HG02759 (cell line): Measurements from ENCODE around the gene SPON1.
"Not testable (repeated sequence)": the region's sequence is repeated elsewhere in the genome, so short reads cannot be mapped to it uniquely, and the experiment has no call there.

Source experiments
- ATAC-seq: cut with Tn5 transposase; IDR thresholded peaks from one replicate; pipeline ENCODE4 v1.9.1; 2021; ENCODE audit warnings: mild to moderate bottlenecking, moderate library complexity; ENCODE audit not compliant: unreplicated experiment

Gene SPON1

GRCh38 chr11:14173679-14174078, 211.2 kb downstream of the SPON1 start:
- not testable (repeated sequence) for ATAC-seq

DNA sequence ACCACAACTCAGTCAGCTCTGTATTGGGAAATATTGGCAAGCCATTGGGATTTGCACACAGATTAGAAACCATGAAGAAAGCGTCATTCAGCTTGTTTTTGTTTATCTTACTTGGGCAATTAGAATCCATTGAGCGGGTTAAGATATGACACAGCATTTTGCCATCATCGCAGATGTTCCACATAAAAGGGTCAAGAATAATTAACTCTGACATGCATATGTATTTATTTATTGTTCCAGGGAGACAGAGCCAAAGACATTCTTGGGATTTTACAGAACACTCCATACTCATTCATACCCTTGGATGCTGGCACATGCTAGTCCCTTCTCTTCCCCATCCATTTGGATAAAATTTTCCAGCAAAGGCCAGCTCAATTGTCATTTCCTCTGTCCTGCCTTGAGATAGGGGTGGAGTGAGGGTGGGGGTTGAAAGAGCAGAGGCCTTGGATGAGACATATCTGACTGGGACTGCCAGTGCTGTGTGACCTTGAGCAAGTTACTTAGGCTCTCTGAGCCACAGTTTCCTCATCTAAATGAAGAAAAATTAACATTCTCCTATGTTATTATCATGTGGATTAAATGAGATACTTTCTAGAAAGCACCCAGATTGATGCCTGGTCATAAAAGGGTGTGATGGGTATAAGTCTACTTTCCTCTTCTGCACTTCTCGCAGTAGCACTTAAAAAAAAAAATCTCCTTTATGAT, 216.7 kb downstream of the SPON1 start:
- no peak for ATAC-seq

DNA sequence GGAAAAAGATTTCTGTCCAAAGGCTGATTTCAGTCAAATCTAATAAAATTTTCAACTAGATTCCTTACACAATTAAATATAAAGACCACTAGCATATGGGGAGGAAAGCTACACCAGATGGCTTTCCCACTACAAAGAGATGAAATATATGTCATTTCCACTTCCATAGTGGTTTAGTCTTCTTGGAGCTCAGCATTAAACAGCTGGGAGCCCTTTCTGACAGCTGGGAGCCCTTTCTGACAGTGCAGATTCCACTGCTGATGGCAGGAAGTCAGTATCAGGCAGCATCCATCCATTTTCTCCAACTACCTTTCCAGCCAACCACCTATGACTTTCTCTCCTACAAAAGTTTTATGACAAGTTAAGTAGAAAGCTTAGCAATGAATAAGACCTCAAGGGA, 218.6 kb downstream of the SPON1 start:
- no peak for ATAC-seq

GRCh38 chr11:14182833-14183364, 220.4 kb downstream of the SPON1 start:
- ATAC-seq: no peak

DNA sequence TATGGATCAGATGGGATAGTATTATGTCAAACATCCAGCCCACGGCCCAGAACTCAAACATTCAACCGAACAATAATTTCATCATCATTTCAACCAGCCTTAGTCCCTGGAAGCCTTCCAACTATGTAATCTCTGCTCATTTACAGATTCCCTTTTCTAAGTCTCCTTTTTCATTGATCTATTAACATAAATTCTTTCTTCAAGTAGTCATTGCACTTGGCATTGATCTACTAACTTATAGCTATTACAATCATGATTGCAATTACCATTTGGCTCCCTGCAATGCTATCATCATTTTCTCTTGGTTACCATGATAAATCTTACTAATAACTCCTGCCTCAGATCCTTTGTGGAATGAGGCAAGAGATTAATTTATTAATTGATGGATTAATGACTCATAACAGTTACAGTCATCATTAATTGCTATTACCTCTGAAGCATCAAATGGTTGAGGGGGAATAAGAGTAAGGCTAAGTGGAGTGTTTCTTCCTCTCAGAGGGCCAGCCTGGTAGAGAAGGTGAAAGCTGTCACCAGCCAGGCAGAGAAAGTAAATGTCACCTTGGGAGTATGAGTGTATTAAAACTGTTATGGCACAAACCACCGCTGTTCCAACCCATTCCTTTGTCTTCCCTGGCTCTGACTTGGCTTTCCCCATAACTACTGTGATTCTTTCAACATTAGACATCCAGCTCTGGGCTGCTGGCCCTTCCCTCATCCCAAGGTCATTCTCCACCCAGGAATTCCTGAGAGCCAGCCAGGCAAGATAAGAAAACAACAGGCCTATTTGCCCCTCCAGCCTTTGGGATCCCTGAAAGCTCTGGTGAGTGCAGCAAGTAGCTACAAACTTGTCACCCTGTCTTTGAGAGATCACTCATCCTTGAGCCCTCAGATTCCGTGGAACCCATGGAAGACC, 221.8 kb downstream of the SPON1 start:
- no peak for ATAC-seq

- no peak for ATAC-seq
Observed at GRCh38 chr11:14185461-14185860, 222.9 kb downstream of the SPON1 start.

DNA sequence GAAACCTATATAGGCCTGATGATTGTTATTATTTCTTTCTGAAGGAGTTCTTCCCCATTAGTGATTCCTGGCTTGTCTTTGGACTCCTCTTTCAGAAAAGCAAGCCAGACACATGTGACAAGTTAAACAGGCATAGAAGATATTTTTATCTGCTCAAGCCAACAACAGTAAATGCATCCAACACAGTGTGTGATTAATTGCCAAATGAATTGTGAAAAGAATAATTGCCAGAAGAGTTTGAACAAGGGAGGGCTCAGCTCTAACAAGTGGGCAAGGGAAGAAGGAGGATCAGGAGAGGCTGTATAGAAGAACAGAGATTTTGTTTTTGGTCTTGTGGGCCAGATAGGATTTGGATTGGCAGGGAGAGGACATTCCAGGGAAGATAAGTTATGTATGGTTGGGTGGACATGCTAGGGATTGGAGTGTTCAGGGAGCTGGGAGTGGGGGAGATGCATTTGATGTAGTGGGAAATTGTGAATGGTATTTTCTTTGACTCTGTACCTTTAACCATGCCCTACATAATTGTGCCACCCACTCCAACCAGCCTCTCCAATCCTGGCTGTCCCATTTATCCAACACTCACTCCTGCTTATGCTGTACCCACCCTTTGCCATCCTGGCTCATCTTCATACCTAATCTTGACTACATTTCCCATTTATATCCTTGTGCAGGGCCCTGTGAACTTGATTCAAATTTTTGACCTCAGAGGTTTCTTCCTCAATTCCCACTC, 223.7 kb downstream of the SPON1 start:
- no peak for ATAC-seq

DNA sequence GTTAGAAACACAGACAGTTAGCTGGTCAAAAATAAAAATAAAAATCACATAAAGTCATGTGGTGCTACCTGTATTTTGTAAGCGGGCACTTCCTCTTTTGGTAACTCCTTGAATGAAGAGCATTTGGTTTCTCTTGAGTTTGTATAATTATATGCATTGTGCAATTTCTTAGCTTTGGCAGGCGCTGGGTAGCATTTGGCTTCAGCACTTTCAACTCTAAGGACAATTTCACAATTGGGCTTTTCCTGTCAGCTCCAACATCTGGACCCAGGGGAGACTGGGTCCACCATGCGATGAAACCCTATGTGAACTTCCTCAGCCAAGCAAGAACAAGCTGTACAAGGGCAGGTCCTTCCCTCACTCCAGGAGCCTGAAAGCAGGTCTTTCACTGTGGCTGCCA, 227.4 kb downstream of the SPON1 start:
- ATAC-seq: no peak

DNA sequence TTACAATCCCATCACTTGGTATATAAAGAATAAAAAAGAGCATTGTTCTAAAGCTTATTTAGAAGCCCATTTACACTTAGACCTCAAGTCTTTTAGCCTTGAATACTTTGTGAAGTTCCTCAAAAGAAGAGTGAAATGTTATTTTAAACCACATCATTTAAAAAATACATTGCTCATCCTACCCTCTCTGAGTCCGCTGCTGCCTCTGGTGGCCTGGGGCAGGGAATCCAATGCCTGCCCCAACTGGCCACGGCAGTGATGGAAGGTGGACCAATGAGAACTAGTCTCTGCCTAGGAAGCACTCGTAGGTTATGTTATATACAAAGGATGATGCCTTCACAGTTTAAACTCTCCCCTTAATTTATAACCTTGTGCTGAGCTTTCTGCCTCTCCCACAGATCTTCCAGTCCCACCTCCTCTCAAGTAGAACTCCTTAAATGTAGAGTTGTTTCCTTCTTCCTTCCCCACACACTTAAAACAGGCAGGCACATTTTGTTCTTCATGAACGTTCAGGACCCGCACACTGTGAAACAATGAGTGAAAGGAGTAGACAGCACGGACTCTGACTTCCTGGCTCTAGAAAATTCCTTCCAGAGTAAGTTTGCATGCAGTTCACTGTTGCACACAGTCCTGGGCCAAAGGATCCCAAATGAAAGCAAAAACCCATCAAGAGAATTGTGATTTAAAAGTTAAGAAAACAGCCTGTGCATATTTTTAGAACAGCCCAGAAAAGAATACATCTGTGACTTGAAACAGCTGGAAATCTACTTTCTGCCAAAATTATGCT, 228.7 kb downstream of the SPON1 start:
- no peak for ATAC-seq

DNA sequence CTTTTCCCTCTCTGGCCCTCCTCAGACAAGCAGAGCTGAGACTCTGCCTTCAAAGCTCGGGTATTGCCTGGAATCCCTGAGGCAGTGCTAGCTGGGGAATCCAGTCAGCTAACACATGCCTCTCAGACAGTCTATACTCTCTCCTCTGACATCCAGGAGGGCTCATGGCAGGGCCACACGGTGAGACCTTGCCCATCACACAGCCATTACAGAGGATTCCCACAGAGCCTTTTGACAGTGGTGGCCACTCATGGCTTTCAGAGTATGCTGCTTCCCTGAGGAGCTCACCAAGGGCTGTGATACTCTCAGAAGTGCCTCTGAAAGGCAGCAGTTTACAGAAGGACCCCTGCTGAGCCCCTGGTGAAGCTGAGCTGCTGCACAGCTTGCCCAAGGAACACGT, 231.1 kb downstream of the SPON1 start:
- ATAC-seq: no peak

DNA sequence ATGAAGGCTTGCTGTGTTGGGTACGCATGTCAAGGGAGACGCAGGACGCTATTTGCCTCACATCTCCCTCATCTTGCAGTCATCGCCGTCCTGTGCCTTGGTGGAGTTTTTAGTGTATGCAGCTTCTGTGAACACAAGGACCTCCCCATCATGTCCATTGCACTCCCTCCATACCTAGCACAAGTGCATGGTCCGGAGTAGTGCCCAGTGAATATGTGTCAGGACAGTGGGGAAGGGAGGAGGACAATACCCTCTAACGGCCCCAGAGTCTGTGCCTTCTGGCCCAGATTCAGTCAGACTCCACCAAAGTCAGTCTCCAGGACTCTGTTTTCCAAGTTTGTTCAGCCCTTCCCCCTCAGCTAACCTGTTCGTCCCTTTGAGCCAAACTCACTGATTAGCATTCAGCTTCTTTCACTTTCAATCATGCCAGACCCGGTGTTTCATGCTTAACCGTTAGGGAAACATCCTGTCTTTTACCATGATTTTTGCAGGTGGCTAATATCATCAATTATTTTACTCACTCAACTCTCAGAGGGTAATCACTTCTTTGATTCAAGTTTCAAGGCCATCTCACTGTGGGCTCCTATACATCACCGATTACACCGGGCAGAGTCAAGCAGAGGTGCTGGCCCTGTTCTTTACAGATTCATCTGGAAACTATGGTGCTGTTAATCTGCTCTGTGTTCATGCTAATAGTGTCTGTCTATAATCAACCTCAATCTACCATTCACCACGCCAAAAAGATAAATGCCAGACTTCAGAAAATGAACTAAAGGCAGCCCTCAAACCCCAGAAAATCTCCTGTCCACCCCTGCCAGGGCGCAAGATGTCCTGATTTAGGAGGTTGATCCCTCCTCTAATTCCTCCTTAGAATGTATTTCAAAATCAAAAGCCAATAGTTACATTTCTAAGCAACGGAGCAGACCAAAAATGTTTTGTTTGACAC, 240.0 kb downstream of the SPON1 start:
- ATAC-seq: no peak

DNA sequence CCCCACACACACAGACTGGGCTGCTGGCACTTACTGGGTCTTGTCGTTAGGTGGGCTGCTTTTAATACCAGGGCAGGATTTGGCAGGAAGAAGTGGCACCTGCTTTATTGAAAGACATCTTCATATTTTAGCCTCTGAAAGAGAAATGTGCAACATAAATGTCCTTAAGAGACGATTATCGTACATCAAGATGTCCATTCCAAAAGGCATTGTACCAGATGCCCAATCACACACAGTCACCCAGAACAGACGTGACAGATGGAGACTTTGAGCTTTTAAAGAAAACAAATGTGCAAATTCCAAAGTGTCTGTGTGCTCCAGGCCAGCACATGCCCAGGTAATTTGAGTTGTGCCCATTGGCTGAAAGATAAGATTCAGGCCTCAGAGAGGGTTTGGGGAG, 240.8 kb downstream of the SPON1 start:
- no peak for ATAC-seq

DNA sequence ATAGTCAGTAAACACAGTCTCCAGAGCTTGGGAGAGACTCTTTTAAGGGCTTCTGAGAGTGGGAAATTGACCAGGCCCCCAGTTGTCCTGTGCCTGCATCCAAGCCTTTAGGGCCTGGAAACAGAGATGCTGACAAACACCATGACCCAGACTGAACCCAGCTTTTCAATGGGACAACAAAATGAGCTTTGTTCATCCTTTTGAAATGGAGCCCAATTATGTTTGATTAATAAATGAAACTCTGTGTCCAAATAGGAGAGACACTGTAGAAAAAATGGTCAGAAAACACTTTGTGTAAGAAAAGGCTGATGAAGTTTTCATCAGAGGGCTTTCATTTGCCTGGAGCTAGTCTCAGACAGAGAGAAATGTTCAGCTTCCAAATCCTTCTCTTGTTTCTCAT, 250.5 kb downstream of the SPON1 start:
- no peak for ATAC-seq

GRCh38 chr11:14218728-14219127, 256.2 kb downstream of the SPON1 start:
- ATAC-seq: no peak

DNA sequence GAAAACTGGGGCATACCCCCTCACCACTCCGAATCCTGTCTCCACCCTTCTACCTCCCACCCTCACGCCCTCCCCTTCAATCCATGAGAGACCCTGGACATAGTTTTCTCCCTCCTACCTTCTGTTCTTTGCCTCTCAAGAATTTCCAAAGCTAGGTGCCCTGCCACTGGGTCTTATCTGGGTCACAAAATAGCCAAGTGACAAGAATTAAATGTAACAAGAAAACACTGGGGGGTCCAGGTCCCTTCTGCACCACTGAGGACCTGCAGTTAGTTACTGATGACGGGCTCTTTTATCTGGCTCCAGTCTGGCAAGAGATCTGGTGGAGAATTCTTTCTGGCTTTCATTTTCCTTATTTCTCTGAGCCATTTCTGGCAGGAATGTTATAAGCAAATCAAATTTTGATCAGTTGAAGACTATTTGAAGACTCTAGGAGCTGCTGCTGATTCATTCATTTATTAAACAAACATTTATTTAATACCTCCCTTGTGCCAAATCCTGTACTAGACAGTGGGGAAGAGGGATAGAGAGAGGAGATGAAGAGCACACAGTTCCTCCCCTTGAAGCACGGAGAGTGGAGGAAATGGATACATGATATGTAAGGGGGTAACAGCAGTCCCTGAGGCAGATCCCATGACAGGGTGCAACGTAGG, 261.2 kb downstream of the SPON1 start:
- ATAC-seq: no peak

- ATAC-seq: no peak
Observed at GRCh38 chr11:14224395-14224794, 261.9 kb downstream of the SPON1 start.

DNA sequence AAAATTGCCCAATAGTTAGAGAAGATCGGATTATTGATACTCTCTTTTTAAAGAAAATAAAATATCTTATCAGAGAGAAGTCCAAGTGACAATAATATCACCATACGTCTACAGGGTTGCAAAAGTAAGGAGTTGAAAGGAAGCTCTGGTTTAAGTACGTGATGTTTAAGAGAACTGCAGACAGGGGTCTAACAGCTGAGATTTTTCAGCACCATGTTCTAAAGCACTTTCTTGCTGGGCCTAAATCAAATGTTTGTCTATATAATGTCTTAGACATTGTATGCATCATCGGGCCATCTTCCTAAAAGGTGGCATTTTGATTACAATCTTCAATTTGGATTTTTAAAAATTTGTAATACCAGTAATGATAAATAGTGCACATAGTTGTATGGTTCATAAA, 263.1 kb downstream of the SPON1 start:
- ATAC-seq: no peak

DNA sequence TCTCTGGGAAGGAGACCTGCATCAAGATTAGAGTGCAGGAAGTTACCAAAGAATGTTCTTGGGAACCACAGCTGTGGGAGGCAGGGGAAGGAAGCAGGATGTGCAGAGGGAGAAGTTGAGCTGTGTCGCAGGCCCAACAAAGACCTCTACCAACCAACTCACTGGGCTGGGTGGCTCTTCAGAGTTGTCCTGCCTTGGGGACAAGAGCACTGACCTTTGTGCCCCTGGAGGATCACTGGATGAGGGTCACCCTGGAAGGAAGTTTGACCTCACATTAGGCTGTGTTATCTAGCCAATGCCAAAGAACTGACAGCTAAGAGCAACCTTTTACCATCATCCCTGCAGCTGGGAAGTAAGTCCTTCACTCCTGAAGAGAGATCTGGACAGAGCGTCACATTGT, 265.8 kb downstream of the SPON1 start:
- ATAC-seq: no peak

DNA sequence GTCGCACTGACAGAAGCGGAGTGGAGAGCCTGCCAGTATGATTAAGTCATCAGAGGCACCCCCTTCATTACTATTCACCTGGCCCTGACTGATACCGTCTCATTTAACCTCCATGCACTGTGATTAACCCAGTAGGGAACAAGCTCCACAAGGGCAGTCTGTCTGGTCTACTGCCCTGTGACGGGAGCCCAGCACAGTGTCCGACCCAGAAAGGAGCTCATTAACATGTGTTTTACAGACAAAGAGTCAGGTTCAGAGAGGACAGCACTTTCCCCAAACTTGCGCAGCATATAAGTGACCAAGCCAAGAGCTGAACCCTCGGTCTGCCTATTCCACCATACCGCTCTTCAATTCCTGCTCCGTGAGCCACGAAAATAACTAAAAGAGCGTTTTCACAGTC, 266.9 kb downstream of the SPON1 start:
- ATAC-seq: no peak
